KMS-11 (cell line): Measurements from ENCODE around the gene RORB.

Experiments
- H2AFZ ChIP-seq: fragments of 200-600 bp; sonication (generic); 2 replicates; pipeline ENCODE4 v1.6.1; 2016; ENCODE audit warnings: antibody characterized with exemption, mixed run types, low read depth
- H3K27ac ChIP-seq: fragments of 200-600 bp; sonication (generic); 2 replicates; pipeline ENCODE4 v1.6.1; 2016; ENCODE audit warnings: mild to moderate bottlenecking, mixed run types
- H3K27me3 ChIP-seq: fragments of 200-600 bp; sonication (generic); 2 replicates; pipeline ENCODE4 v1.6.1; 2017; ENCODE audit warnings: mild to moderate bottlenecking, low read depth, mixed run types, moderate library complexity; ENCODE audit not compliant: insufficient read depth
- H3K36me3 ChIP-seq: fragments of 200-600 bp; sonication (generic); 2 replicates; pipeline ENCODE4 v1.6.1; 2017; ENCODE audit warnings: mild to moderate bottlenecking, mixed run types; ENCODE audit not compliant: insufficient read depth
- H3K4me1 ChIP-seq: fragments of 200-600 bp; sonication (generic); 2 replicates; pipeline ENCODE4 v1.6.1; 2016; ENCODE audit warnings: mild to moderate bottlenecking, low read depth, mixed run types; ENCODE audit not compliant: poor library complexity, severe bottlenecking
- H3K4me2 ChIP-seq: fragments of 200-600 bp; sonication (generic); 2 replicates; pipeline ENCODE4 v1.7.0; 2016; ENCODE audit warnings: mild to moderate bottlenecking, mixed run types
- H3K4me3 ChIP-seq: fragments of 200-600 bp; sonication (generic); IDR thresholded peaks from 2 replicates; pipeline ENCODE4 v1.6.1; 2017; ENCODE audit warnings: low read depth, low read length, mixed read lengths; ENCODE audit not compliant: insufficient read depth
- H3K79me2 ChIP-seq: fragments of 200-600 bp; sonication (generic); 2 replicates; pipeline ENCODE4 v1.6.1; 2016; ENCODE audit warnings: low read depth, mixed run types; ENCODE audit not compliant: insufficient read depth
- H3K9ac ChIP-seq: fragments of 200-600 bp; sonication (generic); 2 replicates; pipeline ENCODE4 v1.6.1; 2016; ENCODE audit warnings: mild to moderate bottlenecking, mixed run types
- H4K20me1 ChIP-seq: fragments of 200-600 bp; sonication (generic); 2 replicates; pipeline ENCODE4 v1.6.1; 2016; ENCODE audit warnings: mild to moderate bottlenecking, mixed run types; ENCODE audit not compliant: insufficient read depth
- TF ChIP-seq, protein P1 (sequence below): fragments of 200-600 bp; sonication (generic); conservative IDR thresholded peaks from 2 replicates; pipeline ENCODE4 v1.6.1; 2017; ENCODE audit warnings: low read depth, mild to moderate bottlenecking, antibody characterized with exemption, low read length, moderate library complexity, mixed read lengths

The RORB gene

DNA sequence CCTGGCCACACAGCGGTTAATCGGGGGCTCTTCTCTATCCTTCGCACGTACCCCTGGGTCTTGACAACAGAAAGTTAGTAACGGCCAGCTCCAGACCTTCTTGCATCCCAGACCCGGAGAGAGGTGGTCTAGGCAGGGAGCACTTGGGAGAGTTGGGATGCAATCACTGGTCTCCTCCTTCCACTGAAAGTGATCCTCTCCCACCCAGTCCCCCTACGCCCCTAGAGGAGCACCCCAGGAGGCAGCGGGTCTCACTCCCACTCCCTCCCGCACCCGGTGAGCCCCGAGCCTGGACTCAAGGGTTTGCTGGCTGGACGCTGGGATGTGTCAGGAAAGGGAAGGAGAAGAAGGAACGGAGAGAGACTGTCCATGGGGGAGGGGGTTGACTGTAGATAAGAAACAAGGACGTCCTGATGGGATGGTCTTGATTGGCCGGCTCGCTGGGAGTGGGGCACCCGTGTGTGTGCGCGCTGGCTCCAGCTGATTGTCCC is 2.0 kb downstream of the RORB start:
- TF ChIP-seq, protein P1, sequence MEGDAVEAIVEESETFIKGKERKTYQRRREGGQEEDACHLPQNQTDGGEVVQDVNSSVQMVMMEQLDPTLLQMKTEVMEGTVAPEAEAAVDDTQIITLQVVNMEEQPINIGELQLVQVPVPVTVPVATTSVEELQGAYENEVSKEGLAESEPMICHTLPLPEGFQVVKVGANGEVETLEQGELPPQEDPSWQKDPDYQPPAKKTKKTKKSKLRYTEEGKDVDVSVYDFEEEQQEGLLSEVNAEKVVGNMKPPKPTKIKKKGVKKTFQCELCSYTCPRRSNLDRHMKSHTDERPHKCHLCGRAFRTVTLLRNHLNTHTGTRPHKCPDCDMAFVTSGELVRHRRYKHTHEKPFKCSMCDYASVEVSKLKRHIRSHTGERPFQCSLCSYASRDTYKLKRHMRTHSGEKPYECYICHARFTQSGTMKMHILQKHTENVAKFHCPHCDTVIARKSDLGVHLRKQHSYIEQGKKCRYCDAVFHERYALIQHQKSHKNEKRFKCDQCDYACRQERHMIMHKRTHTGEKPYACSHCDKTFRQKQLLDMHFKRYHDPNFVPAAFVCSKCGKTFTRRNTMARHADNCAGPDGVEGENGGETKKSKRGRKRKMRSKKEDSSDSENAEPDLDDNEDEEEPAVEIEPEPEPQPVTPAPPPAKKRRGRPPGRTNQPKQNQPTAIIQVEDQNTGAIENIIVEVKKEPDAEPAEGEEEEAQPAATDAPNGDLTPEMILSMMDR = no peak
- Histone ChIP-seq H3K4me3 (no peak overlapping the region), H3K27me3 (no peaks in the 10 kb centered on the region), H3K27ac (peak overlapping the region; percentile 96), H3K4me2 (peak overlapping the region; percentile 74), H3K79me2 (peaks cover 71% of the 10 kb centered on the region), H2AFZ (peak overlapping the region; percentile 81), H4K20me1 (no peaks in the 10 kb centered on the region), H3K9ac (peak overlapping the region; percentile 95), H3K4me1 (peaks cover 39% of the 10 kb centered on the region), H3K36me3 (no peaks in the 10 kb centered on the region)

DNA sequence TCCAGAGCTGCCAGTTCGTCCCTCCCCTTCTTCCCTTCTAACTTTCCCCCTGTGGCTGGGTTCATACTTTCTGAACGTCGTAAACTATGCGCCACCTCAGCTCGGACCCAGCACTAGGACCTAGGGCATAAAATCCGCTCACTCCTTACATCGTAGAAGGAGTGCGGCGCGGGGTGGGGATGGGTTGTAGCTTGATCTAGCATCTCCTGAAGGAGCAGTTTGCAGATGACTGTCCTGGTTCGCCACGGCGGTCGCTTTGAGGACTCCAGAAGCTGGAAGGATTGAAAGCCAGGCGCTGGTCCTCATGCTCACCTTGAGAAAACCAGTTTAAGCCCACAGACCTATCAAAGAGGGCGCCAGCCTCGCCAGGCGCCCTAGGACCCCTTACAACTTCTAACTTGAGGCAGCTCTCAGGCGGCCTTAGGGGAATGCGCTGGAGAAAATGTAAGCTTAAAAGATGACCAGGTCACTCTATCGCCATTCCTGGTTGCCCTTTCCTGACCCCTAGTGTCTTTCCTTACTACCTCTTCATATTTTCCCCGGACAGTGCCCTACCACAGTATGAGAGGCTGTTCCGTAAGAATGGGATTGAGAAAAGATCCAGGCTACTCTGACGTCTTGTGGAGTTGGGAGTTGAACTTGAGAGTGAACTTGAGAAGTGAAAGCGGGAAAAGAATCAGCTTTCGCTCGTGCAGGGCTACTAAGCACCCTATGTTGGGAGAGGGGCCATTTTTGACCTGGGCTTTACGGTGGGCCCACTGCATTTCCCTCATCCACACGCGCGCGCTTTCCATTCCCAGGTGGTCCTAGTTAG is 2.8 kb downstream of the RORB start:
- Histone ChIP-seq H3K79me2 (peaks cover 72% of the 10 kb centered on the region), H3K27ac (no peak overlapping the region), H3K36me3 (no peaks in the 10 kb centered on the region), H3K27me3 (no peaks in the 10 kb centered on the region), H4K20me1 (no peaks in the 10 kb centered on the region), H3K9ac (no peak overlapping the region; the same call in 1 of the 2 replicates), H3K4me1 (peaks cover 39% of the 10 kb centered on the region), H3K4me2 (peak overlapping the region; percentile 74), H2AFZ (no peak overlapping the region), H3K4me3 (no peak overlapping the region)
- TF ChIP-seq, protein P1 = no peak

DNA sequence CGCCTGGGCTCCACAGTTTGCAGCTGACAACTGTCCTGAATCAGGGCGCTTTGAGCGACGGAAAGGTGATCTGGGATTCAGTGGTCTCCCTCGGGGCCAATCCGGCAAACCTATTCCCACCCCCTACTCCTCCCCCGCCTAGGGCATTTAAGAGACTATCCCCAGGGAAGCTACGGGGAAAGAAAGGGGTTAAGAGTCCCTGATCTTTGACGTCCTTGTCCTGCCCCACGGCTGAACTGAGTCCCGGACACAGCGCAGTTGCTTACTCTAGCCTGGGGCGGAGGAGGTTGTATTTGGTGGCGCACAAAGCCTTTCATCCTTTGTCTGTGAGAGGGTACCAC is 3.4 kb downstream of the RORB start:
- no peak overlapping the region for H3K4me3 ChIP-seq
- no peaks in the 10 kb centered on the region for H4K20me1 ChIP-seq
- H3K27ac ChIP-seq = no peak overlapping the region
- H3K79me2 ChIP-seq = peaks cover 72% of the 10 kb centered on the region
- H3K4me1 ChIP-seq = peaks cover 39% of the 10 kb centered on the region
- no peak overlapping the region for H2AFZ ChIP-seq
- no peak overlapping the region for H3K9ac ChIP-seq
- H3K36me3 ChIP-seq = no peaks in the 10 kb centered on the region
- TF ChIP-seq, protein P1 = no peak
- no peak overlapping the region; the same call in 1 of the 2 replicates for H3K4me2 ChIP-seq
- H3K27me3 ChIP-seq = no peaks in the 10 kb centered on the region

DNA sequence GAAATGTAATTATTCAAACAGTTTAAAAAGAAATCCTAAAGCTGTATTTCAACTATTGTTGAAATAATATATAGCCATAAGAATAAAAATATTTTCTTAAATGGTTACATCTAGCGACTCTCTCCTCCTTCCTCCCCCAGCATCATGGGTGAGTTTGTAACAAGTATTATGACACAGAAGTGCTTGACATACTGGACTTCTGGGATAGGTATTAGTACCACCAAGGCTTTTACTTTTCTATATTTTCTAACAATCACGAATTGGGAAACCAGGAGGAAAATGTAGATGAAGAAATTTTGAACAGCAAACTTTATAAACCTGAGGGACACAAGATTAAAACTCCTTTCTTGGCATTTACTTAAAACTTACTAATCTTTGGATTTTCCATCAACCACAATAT is 4.4 kb downstream of the RORB start:
- no peaks in the 10 kb centered on the region for H3K27me3 ChIP-seq

More for the DNA sequence above, 4.4 kb downstream of the RORB start:
- Histone ChIP-seq H3K36me3 (no peaks in the 10 kb centered on the region), H3K79me2 (peaks cover 69% of the 10 kb centered on the region), H3K4me3 (no peak overlapping the region), H3K27ac (no peak overlapping the region), H3K9ac (no peak overlapping the region), H3K4me1 (peaks cover 42% of the 10 kb centered on the region), H3K4me2 (no peak overlapping the region), H4K20me1 (no peaks in the 10 kb centered on the region), H2AFZ (no peak overlapping the region)
- TF ChIP-seq, protein P1 = no peak
